GM08714 (cell line): ENCODE data around the gene ANGPTL4.
A peak's percentile ranks its signal among the peaks of the same experiment; 100 is the strongest.
"Not testable (repeated sequence)": the region's sequence is repeated elsewhere in the genome, so short reads cannot be mapped to it uniquely, and the experiment has no call there.

Source experiments
- H3K4me3 ChIP-seq: fragments of 200-500 bp; sonication (Bioruptor generic); 2 replicates; pipeline ENCODE4 v1.5.1; 2014; ENCODE audit warnings: mild to moderate bottlenecking, low read length, inconsistent platforms
- ZNF274 ChIP-seq: IDR thresholded peaks from 2 replicates; pipeline ENCODE4 v1.6.1; 2012; ENCODE audit warnings: mild to moderate bottlenecking, low read depth, low read length

The ANGPTL4 gene

GRCh38 chr19:8363803-8364771, at the start of gene ANGPTL4:
ANGPTL4 (plus strand) TSS chr19:8364155; CDS start chr19:8364322, 167 bp downstream.
- H3K4me3 ChIP-seq = no peak within 1 kb of the TSS
- TF ChIP-seq ZNF274 = no peak

GRCh38 chr19:8314981-8315640, 48.8 kb upstream of the ANGPTL4 start:
- H3K4me3 ChIP-seq = not testable (repeated sequence)

- TF ChIP-seq ZNF274 = no peak
- H3K4me3 ChIP-seq = no peak overlapping the region
Observed at GRCh38 chr19:8316351-8317125, 47.4 kb upstream of the ANGPTL4 start.

GRCh38 chr19:8318835-8319234, 45.1 kb upstream of the ANGPTL4 start:
- not testable (repeated sequence) for H3K4me3 ChIP-seq

GRCh38 chr19:8319807-8320520, 44.0 kb upstream of the ANGPTL4 start:
- peak overlapping the region; percentile 93 for H3K4me3 ChIP-seq
- TF ChIP-seq ZNF274 = no peak

GRCh38 chr19:8320564-8321066, 43.3 kb upstream of the ANGPTL4 start:
- TF ChIP-seq ZNF274 = no peak
- H3K4me3 ChIP-seq = peak overlapping the region; percentile 93

GRCh38 chr19:8321067-8321985, 42.6 kb upstream of the ANGPTL4 start, which contains the start of the genes NDUFA7 and RPS28:
NDUFA7 (minus strand) TSS chr19:8321375; CDS start chr19:8321358, 17 bp downstream.
RPS28 (plus strand) TSS chr19:8321496; CDS start chr19:8321531, 35 bp downstream.
- peak within 1 kb of the TSS; percentile 94 for H3K4me3 ChIP-seq
- TF ChIP-seq ZNF274 = no peak

- H3K4me3 ChIP-seq = peak overlapping the region; percentile 94
- no peak for TF ChIP-seq ZNF274
Observed at GRCh38 chr19:8321986-8322637, 41.8 kb upstream of the ANGPTL4 start.

- no peak for TF ChIP-seq ZNF274
- peak overlapping the region; percentile 94; the same call in 1 of the 2 replicates for H3K4me3 ChIP-seq
Observed at GRCh38 chr19:8322638-8322997, 41.3 kb upstream of the ANGPTL4 start.

- TF ChIP-seq ZNF274 = no peak
- no peak overlapping the region for H3K4me3 ChIP-seq
Observed at GRCh38 chr19:8323781-8324185, 40.2 kb upstream of the ANGPTL4 start.

GRCh38 chr19:8324186-8325050, 39.5 kb upstream of the ANGPTL4 start:
- H3K4me3 ChIP-seq = no peak overlapping the region
- no peak for TF ChIP-seq ZNF274
